CD4-positive, alpha-beta T cell treated with Interleukin-17A for 4 hours (primary cell): ENCODE data around the gene MST1.

ENCODE experiments used
- DNase-seq: peaks from one replicate; pipeline ENCODE4 v3.0.0-alpha.2; 2020; ENCODE audit warnings: mixed read lengths

The MST1 gene

GRCh38 chr3:49717959-49718857 is 28.9 kb upstream of the MST1 start:
- no peak for DNase-seq

- DNase-seq, result no peak
These were observed 28.1 kb upstream of the MST1 start for GRCh38 chr3:49717211-49717958.

- DNase-seq, result no peak
These were observed 27.5 kb upstream of the MST1 start for GRCh38 chr3:49716691-49717210.

- DNase-seq, result no peak
These were observed 26.9 kb upstream of the MST1 start for GRCh38 chr3:49716169-49716568.

DNA sequence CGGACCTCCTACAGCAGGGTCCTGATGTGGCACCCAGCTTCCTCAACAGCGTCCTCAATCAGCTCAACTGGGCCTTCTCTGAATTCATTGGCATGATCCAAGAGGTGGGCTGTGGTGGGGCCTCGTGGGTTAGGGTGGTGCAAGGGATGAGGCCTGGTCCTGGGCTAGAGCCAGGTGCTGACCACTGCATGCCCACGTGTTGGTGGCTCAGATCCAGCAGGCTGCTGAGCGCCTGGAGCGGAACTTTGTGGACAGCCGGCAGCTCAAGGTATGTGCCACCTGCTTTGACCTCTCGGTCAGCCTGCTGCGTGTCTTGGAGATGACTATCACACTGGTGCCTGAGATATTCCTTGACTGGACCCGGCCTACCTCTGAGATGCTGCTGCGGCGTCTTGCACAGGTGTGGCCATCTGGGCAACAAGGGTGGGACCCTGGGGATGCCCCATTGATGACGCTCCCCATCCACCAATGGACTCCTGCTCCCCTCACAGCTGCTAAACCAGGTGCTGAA is 26.4 kb upstream of the MST1 start:
- no peak for DNase-seq

DNA sequence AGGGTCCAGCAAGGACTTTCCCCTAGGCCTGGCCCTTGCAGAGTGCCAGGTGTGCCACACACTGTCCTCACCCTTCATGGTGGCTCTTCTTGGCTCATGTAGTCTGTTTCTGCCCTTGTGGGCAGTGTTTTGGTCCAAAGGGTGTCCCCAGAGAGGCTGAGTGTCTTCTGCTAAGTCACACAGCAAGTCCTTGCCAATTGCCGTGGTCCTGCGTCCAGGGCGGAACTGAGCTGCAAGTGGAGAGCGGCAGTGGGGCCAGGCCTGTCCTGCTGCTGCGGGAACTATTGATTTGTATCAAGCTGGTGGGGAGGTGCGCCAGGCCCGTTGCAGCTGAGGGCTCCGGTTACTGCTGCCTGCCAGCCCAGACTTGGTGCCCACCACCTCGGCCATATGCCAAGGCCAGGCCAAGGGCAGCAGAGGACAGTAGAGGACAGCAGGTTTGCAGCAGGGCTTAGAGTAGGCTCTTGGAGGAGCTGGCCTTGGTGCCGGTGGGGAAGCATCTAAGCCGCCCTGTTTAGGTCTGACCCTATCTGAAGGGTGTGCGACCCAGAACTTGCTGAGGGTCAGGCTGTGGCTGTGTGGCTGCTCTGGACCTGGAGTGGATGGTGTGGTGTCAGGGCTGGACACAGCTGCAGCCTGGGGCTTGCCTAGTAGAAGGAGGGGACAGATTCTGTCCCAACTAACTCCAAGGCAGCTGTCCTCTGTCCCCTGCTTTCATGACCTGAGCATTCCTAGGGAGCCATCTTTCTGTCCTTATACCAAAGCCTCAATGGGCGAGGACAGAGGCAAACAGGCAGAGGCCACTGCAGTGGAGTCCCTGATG is 25.7 kb upstream of the MST1 start:
- DNase-seq, result no peak

DNA sequence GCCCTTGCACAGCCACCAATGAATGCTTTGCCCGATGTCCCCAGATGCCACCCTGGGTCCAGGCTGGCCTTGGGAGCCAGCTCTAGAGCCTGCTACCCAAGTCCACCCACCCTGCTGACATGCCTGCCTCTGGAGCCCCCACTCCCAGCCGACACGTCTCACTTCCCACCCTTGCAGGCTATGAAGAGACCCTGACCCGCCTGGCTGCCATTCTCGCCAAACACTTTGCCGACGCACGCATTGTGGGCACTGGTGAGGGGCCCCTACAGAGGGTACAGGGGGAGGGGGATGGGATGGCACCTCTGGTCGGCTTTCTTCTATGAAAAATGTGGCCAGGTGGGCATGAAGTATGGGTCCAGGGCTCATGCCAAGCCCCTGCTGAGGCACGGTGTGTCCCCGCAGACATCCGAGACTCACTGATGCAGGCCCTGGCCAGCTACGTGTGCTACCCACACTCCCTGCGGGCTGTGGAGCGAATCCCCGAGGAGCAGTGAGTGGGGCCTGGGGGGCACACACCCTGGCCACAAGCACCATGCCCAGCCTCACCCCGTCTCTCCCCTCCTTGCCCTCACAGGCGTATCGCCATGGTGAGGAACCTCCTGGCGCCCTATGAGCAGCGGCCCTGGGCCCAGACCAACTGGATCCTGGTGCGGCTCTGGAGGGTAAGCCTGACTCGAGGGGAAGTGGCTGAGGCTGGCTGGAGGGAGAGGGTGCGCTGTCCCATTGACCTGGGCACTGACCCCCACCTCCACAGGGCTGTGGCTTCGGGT is 24.2 kb upstream of the MST1 start:
- no peak for DNase-seq

DNA sequence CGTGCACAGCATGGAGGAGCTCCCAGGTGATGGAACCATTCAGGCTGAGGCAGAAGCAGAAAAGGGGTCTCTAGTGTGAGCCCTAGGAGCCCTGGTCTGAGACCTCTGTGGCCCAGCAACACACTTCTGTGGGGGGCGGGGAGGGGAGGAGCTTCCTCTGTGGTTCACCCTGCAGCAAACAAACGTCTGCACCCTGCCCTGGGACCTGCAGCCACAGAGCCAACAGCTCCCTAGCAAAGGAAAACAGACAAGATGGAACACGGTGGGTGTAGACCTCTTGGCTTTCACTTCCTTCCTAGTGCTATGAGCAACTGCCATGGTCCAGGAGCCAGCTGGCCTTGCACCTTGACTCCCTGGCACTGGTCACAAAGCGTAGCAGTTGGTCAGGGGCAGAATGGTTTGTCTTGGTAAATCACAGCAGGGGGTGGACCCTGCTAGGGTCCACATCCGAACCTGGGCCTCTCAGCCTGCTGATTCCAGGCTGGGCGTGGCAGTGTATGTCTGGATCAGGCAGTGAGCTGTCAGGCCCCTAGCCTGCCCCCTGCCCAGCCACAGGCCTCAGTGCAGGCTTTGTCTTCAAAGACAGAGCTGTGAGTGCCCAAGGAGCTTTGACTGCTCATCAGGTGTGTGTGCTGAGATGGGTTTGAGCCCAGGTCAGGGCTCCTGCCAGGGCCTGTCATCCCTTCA is 23.5 kb upstream of the MST1 start:
- no peak for DNase-seq

DNA sequence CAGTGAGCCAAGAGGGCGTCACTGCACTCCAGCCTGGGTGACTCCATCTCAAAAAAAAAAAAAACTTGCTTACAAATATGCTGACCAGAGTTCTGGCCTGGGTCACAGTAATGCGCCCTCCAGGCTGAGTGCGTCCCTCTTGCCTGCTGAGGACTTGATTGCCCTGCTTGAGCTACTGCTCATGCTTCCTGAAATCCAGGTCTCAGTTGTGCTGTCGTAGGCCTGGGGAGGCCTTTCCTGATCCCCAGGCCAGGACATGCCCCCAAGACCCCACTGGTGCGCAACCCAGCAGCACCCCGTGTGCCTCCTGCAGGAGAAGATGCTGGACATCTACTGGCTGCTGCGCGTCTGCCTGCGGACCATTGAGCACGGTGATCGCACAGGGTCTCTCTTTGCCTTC is 22.9 kb upstream of the MST1 start:
- DNase-seq, result no peak

- DNase-seq, result no peak
These were observed 22.2 kb upstream of the MST1 start for GRCh38 chr3:49711489-49711888.

DNA sequence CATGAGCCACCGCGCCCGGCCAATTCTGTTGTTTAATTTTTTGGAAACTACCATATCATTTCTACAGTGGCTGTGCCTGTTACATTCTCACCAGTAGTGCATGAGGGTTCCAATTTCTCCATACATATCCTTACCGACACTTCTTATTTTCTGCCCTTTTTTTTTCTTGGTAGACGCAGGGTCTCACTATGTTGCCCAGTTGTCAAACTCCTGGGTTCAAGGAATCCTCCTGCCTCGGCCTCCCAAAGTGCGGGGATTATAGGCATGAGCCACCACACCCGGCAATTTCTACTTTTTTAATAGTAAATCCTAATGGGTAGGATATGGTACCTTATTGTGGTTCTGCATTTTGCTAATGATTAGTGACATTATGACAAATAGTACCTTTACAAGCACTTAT is 20.6 kb upstream of the MST1 start:
- no peak for DNase-seq

DNA sequence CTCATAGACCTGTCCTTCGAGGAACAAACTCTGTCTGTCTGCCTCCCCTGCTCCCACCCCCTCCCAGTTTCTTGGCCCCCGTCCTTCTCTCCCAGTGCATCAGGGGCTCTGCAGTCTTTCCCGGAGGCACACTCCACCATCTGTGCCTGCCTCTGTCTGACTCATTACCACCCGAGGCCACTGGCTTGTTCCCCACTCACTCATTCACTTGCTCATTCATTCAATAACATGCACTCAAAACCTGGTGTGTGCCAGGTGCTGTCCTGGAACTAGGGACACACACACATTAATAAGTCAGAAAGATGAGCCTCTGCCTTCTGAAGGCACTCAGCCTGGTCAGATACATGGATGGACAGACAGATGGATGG is 17.8 kb upstream of the MST1 start:
- no peak for DNase-seq

GRCh38 chr3:49706456-49707112 is 17.3 kb upstream of the MST1 start:
- no peak for DNase-seq

DNA sequence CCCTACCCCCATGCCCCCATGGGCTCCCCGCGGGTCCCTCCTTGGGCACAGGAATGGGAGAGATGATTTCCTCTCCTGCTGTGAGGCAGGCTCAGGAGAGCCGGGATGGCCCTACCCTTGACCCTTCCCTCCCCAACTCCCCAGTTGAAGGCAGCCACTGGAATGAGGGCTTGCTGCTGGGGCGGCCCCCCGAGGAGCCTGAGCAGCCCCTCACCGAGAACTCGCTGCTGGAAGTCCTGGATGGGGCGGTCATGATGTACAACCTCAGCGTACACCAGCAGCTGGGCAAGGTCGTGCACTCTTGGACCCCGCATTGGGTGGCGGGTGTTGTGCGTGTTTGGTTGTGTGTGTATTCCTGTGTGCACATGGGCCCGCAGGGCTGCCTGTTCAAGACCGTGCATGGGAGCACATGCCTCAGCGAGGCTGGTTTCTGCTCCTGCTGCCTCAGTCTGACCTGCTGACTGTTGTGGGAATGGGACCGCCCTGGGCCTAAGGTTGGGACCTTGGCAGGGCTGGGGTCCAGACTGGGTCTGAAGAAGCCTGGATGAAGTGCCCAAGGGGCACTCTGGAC is 16.2 kb upstream of the MST1 start:
- no peak for DNase-seq

DNA sequence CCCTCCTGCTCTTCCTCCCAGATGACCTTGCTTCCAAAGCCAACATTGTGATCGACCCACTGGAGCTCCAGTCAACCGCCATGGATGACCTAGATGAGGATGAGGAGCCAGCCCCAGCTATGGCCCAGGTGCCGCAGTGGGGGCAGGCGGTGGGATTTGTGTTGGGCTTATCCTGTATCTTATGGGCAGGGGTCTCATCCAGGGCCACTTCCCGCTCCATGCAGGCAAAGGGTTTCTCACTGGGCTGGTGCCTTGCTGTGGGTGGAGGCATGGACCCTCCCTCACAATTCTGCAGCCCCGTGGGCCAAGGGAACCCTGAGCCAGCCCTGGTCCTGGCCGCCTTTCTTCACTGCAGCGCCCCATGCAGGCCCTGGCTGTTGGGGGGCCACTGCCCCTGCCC is 15.4 kb upstream of the MST1 start:
- no peak for DNase-seq

GRCh38 chr3:49703956-49704355 is 14.7 kb upstream of the MST1 start:
- DNase-seq, result no peak

GRCh38 chr3:49703443-49703927 is 14.2 kb upstream of the MST1 start:
- DNase-seq, result peak; percentile 73

DNA sequence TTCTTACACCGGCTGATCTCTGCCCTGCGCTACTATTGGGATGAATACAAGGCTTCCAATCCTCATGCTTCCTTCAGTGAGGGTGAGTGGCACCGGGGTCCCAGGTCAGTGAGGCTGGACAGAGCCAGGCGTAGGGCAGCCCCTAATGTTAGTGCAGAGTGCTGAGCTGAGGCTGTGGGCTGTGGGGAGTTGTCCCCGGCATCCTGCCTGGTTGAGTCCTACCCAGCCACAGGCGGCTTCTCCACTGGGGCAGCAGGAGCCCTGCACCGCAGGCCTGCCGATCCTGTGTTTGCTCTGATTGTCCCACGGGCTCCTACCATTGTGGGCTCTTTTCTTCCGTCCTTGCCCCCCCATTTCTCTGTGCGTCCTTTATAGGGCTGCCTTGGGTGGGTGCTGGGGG is 13.4 kb upstream of the MST1 start:
- no peak for DNase-seq

DNA sequence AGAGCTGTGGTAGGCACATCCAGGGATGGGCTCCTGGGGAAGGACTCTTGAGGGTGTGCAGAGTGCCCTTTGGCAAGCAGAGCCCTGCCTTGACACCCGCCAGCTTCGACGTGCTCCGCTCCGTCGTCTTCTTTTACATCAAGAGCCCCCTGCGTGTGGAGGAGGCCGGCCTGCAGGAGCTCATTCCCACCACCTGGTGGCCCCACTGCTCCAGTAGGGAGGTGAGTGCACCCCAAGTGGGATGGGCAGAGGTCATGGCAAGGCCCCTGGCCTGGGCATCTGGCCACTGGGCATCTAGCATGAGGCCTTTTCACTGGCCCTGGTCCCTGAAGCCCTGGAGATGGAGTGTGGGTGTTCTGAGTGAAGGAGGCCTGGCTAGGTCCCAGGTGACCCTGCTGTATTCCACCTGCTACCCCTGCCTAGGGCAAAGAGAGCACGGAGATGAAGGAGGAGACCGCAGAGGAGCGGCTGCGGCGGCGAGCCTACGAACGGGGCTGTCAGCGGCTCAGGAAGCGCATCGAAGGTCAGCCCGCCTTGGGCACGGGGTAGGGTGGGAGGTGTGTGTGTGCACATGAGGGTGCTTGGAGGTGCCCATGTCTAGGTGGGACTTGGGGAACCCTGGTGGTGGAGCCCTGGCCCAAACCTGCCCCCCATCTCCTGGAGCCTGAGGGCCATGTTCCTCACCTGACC is 12.3 kb upstream of the MST1 start:
- DNase-seq, result no peak
